ENCODE results near the gene SPG11. TPM values are rescaled to one million over a fixed set of nuclear protein-coding genes. Genes with fewer than 3 reads are reported as not detected.

SPG11 gene
- total and polyA plus RNA-seq, 9 of the 15 experiments (the other 6 are each of a cell fraction or from before 2014, with no cell fraction given), result 23.3 to 71.2 (median 45.6) TPM

- TF ChIP-seq USF1 (CRISPR knock-in tag; IDR thresholded peaks at IDR 0.05), result peak; percentile 96
- no peak for TF ChIP-seq COPS2 (conservative IDR thresholded peaks at IDR 0.05)
- peak; percentile 99 for TF ChIP-seq PHF8 (IDR thresholded peaks at IDR 0.05; ENCODE audit: borderline replicate concordance, low read length)
- peak; percentile 22; the same call in 1 of the 2 replicates for TF ChIP-seq MTA3 (IDR thresholded peaks at IDR 0.05; ENCODE audit: borderline replicate concordance)
- peak; percentile 94 for TF ChIP-seq ETV1 (tag; conservative IDR thresholded peaks at IDR 0.05; ENCODE audit: low read depth)
- no peak for TF ChIP-seq SIRT6 (IDR thresholded peaks at IDR 0.05; ENCODE audit: low read depth, low read length)
- peak; percentile 42 for TF ChIP-seq RBM22 (IDR thresholded peaks at IDR 0.05; ENCODE audit: low read depth, low read length, poor library complexity, severe bottlenecking)
- peak; percentile 33; the same call in 1 of the 2 replicates for TF ChIP-seq HSF4 (CRISPR knock-in tag; IDR thresholded peaks at IDR 0.05; ENCODE audit: borderline replicate concordance)
- no peak for TF ChIP-seq POLR3G (IDR thresholded peaks at IDR 0.05; ENCODE audit: extremely low read depth, insufficient read length, insufficient replicate concordance)
- no peak for TF ChIP-seq ZBTB12 (CRISPR knock-in tag; IDR thresholded peaks at IDR 0.05)
- no peak for TF ChIP-seq POLR2H (tag; IDR thresholded peaks at IDR 0.05; ENCODE audit: low read depth)
- peak; percentile 58; the same call in 1 of the 2 replicates for TF ChIP-seq CREB3L1 (IDR thresholded peaks at IDR 0.05; ENCODE audit: borderline replicate concordance, low read depth)
- no peak for TF ChIP-seq ZNF655 (CRISPR knock-in tag; IDR thresholded peaks at IDR 0.05)
- TF ChIP-seq C11orf30 (IDR thresholded peaks at IDR 0.05; ENCODE audit: low read depth), result peak; percentile 75
- no peak for TF ChIP-seq MBD1 (CRISPR knock-in tag; IDR thresholded peaks at IDR 0.05)
- no peak for TF ChIP-seq RBM17 (IDR thresholded peaks at IDR 0.05; ENCODE audit: borderline replicate concordance, low read depth, low read length)
- TF ChIP-seq ARID3B (CRISPR knock-in tag; IDR thresholded peaks at IDR 0.05; ENCODE audit: borderline replicate concordance), result no peak
- no peak for TF ChIP-seq MTF1 (CRISPR knock-in tag; IDR thresholded peaks at IDR 0.05; ENCODE audit: borderline replicate concordance)
Measured at GRCh38 chr15:44663410-44664308, at the start of gene SPG11 (continued).

All from K562 (cell line).